Kidney tubule cell (primary cell): Measurements from ENCODE around the gene NOC4L.
"Not testable (repeated sequence)": the region's sequence is repeated elsewhere in the genome, so short reads cannot be mapped to it uniquely, and the experiment has no call there.

Experiments used
- DNase-seq: peaks from one replicate; pipeline ENCODE4 v3.0.0-alpha.2; 2018; ENCODE audit warnings: low spot score

The NOC4L gene

GRCh38 chr12:132144115-132144809 lies at the start of gene NOC4L, which contains the start of gene DDX51:
NOC4L (plus strand) TSS chr12:132144457; CDS start chr12:132144489, 32 bp downstream.
DDX51 (minus strand) TSS chr12:132144319; CDS start chr12:132144296, 23 bp downstream.
- DNase-seq: peak; percentile 94

DNA sequence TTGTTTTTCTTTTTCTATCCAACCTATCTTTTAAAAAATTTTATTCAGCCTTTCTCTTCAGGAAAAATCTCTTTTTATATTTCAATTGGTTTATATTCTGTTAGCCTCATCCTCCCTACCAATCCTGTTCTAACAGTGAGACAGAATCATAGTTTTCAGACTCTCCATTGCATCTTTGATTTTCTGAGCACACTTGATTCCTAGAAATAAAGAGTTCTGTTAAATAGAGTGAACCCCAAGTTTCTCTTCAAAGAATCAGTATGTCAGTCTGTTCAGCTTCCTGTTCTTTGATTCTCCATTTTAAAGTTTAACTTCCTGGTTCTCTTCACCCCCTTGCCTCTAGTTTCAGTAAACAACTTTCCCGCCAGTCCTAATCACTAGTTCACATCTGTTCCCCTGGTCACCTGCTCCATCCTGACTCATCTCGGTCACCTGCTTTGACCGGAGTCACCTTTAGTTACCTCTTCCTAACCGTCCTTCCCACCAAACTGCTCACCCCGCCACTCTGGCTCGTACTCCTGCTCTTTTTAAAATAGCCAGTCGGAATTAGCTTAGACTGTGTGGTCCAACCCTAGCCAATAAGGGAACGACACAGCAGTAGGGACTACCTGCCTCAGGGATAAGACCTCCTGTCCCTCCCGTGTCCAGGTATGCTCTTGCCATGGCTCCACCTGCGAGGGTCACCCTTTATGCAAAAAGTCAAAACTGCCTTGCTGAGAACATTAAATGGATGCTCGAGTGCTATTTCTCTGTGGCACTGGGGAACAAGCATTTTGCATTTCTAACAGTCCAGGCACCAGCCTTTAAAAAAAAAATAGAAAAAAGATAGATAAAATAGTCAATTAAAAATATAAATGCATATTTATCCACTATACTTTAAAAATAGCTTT lies 48.5 kb upstream of the NOC4L start:
- DNase-seq: no peak

DNA sequence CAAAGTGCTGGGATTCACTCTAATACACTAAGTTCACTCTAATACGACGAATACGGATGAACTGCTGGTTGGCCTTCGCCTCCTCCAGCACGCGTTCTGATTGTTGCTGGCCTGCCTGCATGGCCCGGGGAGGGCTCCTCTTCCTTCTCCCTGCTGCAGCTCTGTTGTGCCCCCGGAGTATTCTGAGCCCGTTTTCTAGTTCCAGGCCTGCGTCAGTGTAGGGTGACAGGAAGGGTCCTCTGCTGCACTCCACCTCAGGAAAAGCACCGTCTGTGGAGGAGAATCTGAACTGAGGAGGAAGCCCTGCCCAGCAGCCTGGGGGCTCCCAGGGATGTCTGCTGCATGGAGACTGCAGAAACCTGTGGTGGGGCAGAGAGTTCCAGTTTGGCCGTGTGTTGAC lies 44.5 kb upstream of the NOC4L start:
- no peak for DNase-seq

DNA sequence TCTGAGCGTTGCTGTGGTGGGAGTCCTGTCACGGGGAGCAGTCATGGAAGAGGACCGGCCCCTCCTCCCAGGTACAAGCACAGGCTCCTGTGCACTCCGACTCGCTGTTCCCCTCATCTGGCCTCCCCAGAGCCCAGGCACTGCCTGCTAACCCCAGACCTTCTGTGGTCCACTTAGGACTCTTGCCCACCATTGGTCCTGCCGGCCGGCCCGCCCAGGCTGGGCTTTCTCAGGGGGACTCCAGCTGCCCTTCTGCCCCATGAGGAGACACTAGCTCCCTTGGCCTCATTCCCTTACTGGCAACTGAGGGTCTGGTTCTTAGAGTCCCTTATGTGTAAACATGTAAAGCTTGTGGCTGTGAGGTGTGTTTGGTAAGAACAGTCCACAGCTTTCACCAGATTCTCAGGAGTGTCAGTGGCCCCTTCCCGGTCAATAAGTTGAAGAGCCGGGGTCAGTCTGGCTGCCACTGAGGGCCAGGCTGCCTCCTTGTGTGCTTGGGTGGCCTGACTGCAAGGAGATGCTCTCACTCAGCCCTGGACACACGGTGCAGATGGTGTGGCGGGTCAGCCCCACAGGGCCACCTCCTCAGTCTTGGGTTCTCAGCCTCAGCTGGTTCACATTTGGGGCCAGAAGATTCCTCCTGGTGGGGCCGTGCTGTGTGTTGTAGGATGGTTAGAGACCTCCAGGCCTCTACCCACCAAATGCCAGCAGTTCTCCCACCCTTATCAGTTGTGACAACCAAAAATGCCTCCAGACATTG lies 43.8 kb upstream of the NOC4L start:
- DNase-seq: no peak

DNA sequence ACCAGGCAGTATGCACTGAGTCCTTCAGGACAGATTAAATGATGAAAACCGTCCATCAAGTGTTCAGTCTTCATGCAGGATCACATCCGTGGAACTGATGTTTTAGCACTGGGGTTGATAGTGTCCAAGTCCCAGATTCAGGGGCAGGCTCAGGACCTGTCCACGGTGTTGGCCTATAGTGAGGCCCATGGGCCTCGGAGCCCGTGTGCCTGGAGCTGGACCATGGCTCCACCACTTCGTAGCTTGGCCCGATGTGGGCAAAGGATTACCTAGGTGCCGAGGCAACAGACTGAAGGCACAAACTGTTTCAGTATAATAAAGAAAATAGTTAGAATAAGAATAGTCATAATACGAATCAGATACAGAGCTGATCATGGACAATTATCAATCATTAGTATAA lies 42.0 kb upstream of the NOC4L start:
- no peak for DNase-seq

- DNase-seq: not testable (repeated sequence)
These were observed 41.2 kb upstream of the NOC4L start for GRCh38 chr12:132103072-132103471.

- no peak for DNase-seq
These were observed 40.5 kb upstream of the NOC4L start for GRCh38 chr12:132103542-132104308.

GRCh38 chr12:132105467-132105866 lies 38.8 kb upstream of the NOC4L start:
- no peak for DNase-seq

GRCh38 chr12:132106921-132107320 lies 37.3 kb upstream of the NOC4L start:
- no peak for DNase-seq

DNA sequence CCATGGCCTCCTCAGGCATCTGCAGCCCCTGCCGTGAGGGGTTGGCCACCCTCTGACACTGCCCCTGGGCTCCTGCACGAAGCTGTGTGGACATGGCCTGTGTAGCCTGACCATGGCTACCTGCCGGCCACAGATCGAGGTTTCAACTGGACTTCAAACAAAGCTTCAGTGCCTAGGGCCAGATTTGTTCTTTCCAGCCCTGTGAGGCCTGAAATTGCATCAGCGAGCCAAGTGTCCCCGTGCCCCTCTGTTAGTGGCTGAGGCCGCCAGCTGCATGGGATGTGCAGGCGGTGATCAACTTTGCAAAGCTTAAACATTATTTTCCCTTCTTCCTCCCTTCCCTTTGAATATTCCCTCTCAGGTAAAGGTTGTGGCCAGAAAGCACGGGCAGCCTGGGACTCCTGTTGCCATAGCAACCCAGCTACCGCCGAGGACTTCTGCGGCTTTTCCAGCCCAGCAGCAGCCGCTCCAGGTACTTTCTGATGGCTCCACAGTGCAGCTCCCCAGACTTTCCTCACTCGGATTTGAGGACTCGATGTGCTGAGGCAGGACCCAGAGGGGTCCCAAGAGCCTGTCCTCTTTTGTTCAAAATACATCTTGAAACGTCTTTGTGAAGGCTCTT lies 35.9 kb upstream of the NOC4L start:
- DNase-seq: no peak

DNA sequence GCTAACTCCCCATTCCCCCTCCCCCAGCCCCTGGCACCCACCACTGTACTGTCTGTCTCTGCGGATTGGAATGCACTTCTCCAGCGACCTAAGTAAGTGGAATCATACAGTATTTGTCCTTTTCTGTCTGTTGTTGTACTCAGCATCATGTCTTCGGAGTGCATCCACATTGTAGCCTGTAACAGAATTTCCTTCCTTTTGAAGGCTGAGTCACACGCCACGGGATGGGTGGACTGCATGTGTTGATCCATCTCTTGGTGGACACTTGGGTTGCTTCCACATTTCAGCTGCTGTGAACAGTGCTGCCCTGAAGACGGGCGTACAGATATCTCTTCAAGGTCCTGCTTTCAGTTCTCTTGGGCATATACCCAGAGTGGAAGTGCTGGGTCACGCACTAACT lies 34.5 kb upstream of the NOC4L start:
- no peak for DNase-seq

- no peak for DNase-seq
These were observed 33.6 kb upstream of the NOC4L start for GRCh38 chr12:132110677-132111076.

DNA sequence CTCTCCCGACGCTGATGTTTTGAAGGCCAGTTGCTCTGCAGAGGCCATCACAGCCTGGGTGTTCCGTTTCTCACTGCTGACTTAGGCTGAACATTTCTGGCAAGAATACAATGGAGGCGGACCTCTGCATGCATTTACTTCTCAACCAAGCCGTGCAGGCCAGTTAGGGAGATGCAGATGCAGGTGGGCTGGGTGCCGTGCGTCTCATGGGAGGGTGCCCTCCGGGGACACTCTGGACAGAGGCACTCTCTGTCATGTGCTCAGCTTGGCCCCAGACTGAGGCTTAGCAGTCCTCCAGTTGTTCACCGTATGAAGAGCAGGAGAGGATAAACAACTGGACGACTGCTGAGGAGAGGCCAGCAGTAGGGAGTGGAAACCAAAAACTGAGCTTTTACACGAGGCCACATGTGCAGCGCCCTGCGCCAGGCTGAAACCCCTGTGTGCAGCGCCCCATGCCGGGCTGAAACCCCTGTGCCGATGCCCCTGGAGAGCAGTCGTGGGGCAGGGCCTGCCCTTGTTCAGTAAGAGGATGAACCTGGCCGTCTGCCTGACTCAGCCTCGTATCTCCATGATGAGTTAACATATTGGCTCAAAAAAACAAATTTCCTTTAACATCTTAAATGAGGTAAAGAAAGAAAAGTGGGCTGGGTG lies 32.5 kb upstream of the NOC4L start:
- no peak for DNase-seq

DNA sequence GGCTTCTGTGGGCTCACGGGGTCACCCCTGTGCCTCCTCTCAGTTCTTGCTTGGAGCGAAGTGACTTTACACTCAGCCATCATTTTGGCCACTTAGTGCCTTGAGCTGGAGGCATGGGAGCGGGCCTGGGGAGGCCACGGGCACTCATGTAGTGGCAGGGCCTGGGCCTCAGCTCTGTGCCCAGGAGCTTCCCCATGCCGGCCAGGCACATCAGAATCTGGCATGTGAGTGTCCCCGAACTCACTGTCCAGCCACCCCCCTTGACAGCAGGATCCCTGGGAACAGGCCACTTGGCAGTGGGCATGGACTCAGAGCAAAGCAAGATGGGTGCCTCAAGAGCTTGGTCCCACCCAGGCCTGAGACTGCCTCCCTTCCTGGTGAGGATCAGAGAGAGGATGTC lies 29.6 kb upstream of the NOC4L start:
- DNase-seq: no peak

- no peak for DNase-seq
These were observed 28.8 kb upstream of the NOC4L start for GRCh38 chr12:132115500-132115899.

DNA sequence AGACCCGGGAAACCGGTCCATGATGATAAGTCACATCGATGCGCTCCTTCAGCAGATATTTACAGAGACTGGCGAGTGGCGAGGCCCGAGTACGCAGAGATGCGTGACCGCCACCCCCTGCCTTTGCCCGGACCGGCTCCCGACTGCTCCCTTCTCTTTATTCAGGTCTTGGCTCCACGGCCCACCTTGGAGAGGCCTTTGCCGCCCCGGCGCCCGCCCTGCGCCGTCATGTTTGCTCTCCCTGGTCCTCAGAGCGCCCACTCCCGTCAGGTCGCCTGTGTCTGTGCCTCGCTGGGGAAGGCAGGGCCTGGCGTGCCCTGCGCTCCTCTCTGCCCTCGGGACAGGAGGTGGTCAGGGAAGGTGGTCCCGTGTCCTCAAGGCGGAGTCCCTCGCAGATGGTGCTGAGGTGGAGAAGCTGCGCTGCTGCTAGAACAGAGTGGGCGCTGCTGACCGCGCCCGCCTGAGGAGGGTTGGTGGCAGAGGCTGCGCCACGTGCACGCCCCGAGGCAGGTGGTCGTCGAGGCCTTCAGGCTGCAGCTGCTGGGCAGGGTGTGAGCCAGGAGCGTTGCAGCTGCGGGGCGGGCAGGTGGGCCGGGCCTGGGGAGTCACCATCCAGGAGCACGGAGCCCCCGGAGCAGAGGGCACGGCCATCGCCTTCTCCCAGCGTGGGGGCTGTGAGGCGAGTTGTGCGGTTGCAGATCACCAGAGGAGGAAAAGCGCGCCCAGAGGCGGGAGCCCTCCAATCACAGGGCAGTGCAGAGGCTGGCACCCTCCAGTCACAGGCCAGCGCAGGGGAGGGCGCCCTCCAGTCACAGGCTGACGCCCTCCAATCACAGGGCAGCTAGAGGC lies 27.3 kb upstream of the NOC4L start:
- no peak for DNase-seq

DNA sequence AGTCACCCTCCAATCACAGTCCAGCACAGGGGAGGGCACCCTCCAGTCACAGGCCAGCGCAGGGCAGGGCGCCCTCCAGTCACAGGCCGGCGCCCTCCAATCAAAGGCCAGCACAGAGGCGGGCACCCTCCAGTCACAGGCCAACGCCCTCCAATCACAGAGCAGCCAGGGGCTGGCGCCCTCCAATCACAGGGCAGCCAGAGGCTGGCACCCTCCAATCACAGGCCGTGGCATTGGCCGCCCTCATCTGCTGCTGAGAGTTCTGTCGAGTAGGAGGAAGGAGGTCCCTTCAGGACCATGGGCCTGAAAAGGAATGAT lies 26.7 kb upstream of the NOC4L start:
- DNase-seq: no peak

DNA sequence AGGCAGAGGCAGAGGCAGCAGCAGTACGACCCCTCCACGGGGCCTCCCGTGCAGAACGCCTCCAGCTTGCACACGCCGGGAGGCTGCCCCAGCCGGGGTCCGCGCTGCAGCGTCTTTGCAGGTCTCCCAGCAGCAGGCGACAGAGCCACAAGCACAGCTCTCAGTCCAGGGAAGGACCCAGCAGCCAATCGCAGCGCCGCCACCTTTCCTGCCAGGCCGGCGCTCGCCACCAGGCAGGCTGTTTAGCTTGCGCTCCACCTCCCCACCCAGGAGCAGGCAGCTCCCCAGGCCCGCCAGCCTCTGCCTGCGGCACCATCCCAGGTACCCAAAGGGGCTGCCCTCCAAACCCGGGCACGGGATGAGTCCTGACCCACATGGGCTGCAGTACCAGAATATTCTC lies 25.4 kb upstream of the NOC4L start:
- DNase-seq: no peak

- no peak for DNase-seq
These were observed 23.0 kb upstream of the NOC4L start for GRCh38 chr12:132121283-132121682.
